Hepatocyte (in vitro differentiated cells): Measurements from ENCODE around the gene ZNF674.

Experiments used
- CTCF ChIP-seq: fragments of 200-600 bp; sonication (generic); IDR thresholded peaks from 2 replicates; pipeline ENCODE4 v1.5.1; 2016; ENCODE audit warnings: antibody characterized with exemption, mild to moderate bottlenecking; ENCODE audit not compliant: poor library complexity
- EZH2 ChIP-seq: fragments of 200-600 bp; sonication (generic); IDR thresholded peaks from 2 replicates; pipeline ENCODE4 v1.6.1; 2016; ENCODE audit warnings: antibody characterized with exemption, mild to moderate bottlenecking, borderline replicate concordance
- EZH2phosphoT487 ChIP-seq: fragments of 200-600 bp; sonication (generic); IDR thresholded peaks from one replicate; pipeline ENCODE4 v1.6.1; 2018; ENCODE audit warnings: antibody characterized with exemption, mild to moderate bottlenecking, low read depth, moderate library complexity; ENCODE audit not compliant: unreplicated experiment, severe bottlenecking

GRCh38 chrX:46580613-46581012 is 35.4 kb upstream of the ZNF674 start:
- TF ChIP-seq CTCF (no peak), EZH2phosphoT487 (no peak), EZH2 (no peak)
